GM12872 (cell line): ENCODE measurements around the gene NUDT3.

ENCODE experiments used
- TF ChIP-seq, protein P1 (sequence below): IDR thresholded peaks from 3 replicates; pipeline ENCODE4 v1.5.1; 2011; ENCODE audit warnings: low read depth, mild to moderate bottlenecking, low read length, moderate library complexity; ENCODE audit not compliant: insufficient read depth

The NUDT3 gene

DNA sequence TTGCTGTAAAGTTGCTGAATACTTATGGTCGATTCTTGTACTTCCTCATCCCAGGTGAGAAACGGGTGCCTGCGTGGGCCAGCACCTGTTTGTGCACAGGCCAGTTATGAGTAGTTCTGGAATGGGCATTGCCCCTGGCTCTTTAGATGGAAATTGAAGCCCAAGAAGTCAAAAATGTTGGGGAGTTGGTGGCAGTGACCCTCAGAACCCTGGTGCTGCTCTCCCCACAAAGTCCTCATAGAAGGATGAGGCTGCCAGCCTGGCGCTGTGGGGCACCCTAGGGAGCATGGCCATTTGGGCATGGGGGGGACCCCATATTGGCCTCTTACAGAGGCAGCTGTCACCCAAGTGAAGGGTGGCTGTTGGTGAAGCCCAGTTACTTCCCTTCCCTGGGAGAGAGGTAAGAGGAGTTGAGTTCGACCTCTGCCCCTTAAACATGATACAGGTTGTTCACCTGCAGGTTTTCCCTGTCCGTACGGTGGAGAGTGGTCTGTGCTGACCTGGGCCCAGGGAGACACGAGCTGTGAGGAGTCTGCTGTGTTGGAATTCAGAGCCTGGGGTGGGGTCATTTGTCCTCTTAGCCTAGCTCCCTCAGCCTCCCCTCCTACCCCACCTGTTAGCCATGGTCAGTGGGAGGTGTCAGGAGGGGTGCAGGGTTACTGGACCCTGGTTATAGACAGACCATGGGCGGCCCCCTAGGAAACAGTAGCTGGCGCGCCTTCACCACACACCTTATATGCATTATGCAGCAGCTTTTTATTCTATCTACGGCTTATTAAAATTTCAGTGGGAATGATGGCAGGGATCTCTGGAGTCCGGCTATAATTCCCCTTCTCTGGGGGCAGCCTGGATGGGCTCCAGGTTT is 150.9 kb downstream of the NUDT3 start:
- TF ChIP-seq, protein P1, sequence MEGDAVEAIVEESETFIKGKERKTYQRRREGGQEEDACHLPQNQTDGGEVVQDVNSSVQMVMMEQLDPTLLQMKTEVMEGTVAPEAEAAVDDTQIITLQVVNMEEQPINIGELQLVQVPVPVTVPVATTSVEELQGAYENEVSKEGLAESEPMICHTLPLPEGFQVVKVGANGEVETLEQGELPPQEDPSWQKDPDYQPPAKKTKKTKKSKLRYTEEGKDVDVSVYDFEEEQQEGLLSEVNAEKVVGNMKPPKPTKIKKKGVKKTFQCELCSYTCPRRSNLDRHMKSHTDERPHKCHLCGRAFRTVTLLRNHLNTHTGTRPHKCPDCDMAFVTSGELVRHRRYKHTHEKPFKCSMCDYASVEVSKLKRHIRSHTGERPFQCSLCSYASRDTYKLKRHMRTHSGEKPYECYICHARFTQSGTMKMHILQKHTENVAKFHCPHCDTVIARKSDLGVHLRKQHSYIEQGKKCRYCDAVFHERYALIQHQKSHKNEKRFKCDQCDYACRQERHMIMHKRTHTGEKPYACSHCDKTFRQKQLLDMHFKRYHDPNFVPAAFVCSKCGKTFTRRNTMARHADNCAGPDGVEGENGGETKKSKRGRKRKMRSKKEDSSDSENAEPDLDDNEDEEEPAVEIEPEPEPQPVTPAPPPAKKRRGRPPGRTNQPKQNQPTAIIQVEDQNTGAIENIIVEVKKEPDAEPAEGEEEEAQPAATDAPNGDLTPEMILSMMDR: no peak

GRCh38 chr6:34240329-34241248 is 151.9 kb downstream of the NUDT3 start:
- TF ChIP-seq, protein P1: no peak

- TF ChIP-seq, protein P1: no peak
These were observed 152.6 kb downstream of the NUDT3 start for GRCh38 chr6:34239893-34240292.

DNA sequence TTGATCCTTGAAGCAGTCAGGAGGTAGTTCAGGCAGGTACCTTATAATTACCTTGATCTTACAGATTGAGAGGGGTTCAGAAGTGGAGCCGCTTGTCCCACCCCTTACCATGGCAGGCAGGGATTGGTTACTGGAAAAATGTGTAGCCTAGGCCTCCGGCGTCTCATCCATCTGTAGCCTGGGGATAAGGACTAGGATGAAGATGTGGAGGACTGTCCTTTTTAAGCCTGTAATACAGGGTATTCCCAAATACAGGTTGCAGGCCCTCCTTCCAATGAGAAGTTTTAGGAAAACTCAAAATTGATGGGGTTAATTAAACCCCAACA is 153.0 kb downstream of the NUDT3 start:
- TF ChIP-seq, protein P1: no peak

DNA sequence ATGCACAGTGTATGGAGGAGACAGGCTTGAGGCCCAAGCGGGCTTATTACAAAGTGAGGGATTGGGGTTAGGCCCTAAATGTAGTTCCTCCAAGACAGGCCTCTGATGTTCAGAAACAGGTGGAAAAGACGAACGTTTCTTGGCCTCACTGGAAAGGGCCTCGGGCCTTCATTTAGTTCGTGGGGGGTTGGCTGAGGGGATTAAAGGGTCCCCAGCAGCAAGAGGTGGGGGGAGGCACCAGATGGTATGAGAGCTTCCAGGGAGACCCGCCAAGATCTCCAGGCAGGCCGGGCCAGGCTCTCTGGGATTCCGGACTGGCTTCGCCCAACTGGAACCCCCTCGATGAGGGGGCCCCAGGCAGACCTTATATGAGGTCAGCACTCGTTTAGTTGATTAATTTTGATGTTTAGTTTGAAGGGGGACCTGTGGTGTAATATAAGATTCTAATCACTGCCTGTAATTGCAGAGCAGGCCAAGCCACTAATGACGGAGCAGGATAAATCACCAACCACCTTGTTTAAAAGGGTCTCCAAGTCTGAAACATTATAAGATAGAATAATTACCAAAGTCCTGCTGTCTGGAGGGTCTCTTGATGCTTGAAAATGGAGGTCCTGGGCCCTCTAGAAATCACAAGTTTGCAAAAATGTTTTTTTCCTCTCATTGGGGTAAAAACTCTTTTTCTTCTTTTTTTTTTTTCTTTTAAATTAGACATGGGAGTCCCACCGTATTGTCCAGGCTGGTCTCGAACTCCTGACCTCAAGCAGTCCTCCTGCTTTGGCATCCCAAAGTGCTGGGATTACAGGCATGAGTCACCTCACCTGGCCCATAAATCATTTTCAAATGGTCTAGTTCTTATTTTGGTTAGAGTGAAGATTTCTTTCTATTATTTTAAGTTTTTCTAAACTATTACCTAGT is 153.6 kb downstream of the NUDT3 start:
- TF ChIP-seq, protein P1: no peak

DNA sequence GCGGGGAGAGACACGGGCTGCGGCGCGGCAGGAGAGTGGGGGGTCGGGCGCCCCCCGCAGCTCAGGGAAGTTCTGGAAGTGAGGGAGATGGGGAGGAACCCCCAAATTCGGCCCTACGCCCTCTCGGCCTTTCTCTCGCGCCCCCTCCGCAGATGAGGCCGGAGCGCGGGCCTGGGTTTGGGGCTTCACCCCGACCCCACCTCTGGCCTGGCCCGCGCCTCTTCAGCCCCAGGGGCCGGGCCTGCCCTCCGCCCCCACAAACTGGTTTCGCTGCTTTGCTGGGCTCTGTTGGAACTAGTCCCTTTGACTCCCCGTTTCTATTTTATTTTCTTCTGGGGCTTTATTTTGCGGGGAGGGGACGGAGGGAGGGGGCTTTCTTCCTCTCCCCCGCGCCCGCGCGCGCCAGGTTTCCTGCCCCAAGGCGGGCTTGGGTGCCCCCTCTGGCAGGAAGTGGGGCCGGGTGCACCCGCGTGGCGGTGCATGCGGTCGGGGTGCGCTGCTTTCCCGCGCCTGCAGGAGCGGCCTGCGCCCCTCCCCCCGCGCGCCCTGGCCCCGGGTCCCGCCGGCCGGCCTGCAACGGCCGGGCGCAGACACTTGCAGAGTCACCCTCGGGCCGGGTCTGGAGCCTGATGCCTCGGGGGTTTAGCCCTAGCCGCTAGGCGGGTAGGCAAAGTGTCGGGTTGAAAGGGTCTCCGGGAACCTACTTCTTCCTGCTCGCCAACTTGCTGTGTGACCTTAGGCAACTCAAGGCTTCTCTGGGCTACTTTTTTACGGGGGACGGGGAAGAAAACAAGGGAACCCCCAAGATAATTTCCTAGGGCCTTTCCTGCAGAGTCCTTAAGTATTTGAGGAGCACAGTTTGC is 154.5 kb downstream of the NUDT3 start:
- TF ChIP-seq, protein P1: peak; percentile 45; the same call in 2 of the 3 replicates
